HG03342 (cell line): ENCODE data around the gene MTX2.
"Not testable (repeated sequence)": the region's sequence is repeated elsewhere in the genome, so short reads cannot be mapped to it uniquely, and the experiment has no call there.

Experiments
- ATAC-seq: cut with Tn5 transposase; IDR thresholded peaks from one replicate; pipeline ENCODE4 v1.9.1; 2021; ENCODE audit warnings: mild to moderate bottlenecking, moderate library complexity; ENCODE audit not compliant: unreplicated experiment

The MTX2 gene

DNA sequence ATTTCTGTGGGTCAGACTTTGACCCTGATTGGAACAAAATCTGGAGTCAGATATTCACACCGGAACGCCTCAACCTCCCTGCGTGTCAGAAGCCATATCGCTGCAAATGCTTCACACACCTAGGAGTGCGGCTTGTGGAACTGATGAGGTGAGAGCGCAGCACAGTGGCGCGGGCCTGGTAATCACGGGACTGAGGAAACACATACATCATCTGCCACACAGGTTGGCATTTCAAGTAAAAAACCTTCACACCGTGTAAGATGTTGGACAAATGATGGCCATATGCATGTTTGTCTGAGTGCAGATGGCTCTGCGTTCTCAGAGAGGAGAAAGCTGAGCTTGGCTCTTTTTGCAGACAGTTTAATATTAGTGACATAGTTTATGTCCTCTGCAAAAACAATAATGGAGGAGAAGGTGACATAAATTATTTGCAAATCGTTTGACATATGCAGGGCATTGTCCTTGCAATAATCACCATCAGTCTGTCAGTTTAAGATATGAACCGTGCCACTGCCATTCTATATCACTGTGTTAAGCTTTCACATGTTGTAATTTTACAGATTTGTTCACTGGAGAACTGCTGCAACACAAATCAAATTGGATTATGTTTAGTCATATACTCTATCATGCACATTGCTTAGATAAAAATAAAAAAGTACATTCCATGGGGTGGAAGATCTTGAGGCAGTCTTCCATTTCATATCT lies 101.4 kb downstream of the MTX2 start:
- ATAC-seq = no peak

DNA sequence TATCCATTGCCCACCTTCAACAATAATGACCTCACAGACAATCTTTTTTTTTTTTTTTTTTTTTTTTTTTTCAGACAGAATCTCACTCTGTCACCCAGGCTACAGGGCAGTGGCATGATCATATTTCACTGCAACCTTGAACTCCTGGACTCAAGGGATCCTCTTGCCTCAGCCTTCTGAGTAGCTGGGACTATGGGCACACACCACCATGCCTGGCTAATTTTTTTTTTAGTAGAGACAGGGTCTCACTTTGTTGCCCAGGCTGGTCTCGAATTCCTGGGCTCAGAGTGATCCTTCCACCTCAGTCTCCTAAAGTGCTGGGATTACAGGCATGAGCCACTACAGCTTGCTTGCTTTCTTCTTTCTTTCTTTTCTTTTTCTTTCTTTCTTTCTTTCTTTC lies 103.9 kb downstream of the MTX2 start:
- not testable (repeated sequence) for ATAC-seq

DNA sequence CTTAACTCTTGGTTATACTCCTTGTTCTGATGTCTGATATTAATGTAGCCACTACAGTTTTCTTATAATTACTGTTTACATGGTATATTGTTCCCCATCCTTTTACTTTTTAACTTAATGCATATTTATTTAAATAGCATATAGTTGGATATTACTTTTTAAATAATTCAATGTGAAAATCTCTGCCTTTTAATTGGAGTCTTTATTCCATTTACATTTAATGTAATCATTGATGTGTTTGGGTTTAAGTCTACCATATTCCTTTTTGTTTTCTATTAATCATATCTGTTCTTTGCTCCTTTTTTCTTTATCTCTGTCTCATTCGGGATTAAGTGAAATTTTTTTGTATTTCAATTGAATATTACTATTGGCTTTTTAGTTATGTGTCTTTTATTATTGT lies 109.1 kb downstream of the MTX2 start:
- no peak for ATAC-seq

DNA sequence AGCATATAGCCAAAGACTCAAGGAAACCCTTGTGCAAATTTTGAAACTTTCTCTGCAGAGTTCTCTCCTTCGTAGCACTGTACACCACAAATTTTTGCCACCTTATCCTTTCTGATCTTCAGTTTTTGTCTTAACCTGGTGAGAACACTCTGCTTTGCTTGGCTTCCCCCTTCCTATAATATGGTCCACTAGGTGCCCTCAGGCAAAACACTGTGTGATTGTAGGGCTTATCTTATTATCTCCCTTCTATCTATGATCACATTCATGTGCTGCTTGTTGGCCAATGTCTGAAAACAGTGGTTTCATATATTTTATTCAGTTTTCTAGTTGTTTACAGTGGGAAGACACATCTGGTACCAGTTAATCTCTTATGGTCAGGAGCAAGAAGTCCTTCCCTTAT lies 111.1 kb downstream of the MTX2 start:
- ATAC-seq = no peak

DNA sequence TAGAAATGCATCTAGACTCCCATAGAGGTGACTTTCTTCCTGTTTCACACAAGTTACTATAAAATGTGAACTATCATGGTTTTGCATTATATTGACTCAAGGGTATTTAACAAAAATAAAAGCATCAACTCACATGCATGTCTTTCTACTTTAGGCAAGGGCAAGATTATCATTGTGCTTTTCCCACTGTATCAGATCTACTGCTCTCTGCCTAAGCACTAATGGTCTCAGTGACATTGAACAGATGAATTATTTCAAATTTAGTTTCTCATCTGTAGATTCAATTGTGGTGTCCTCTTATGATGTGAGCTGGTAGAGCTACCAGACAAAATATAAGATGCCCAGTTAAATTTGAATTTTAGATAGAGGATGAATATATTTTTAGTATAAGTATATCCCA lies 113.9 kb downstream of the MTX2 start:
- no peak for ATAC-seq

DNA sequence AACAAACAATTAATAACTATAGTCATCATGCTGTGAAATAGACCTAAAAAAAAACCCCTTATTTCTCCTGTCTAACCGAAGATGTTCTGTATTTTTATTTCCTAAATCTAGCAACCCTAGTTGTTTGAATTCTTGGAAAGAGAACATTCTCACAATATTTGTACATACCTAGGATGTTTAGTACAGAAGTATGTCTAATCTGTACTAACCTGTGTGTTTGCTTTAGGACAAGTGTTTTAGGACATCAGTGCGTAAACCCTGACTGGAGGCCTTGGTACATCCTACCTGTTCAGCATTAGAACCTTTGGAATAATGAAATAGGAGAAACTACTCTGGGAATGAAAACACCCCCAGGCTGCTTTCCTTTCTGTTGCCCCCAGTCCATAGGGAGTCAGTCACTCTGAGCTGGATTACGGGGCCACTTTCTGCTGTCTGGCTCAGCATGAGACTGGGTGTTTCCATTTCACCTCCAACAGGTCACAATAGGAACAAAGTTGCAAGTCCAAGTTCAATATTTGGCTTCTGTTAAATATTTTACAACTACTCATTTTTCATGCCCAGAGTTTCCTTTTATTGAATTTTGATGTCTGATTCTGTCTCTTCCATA lies 114.7 kb downstream of the MTX2 start:
- no peak for ATAC-seq

DNA sequence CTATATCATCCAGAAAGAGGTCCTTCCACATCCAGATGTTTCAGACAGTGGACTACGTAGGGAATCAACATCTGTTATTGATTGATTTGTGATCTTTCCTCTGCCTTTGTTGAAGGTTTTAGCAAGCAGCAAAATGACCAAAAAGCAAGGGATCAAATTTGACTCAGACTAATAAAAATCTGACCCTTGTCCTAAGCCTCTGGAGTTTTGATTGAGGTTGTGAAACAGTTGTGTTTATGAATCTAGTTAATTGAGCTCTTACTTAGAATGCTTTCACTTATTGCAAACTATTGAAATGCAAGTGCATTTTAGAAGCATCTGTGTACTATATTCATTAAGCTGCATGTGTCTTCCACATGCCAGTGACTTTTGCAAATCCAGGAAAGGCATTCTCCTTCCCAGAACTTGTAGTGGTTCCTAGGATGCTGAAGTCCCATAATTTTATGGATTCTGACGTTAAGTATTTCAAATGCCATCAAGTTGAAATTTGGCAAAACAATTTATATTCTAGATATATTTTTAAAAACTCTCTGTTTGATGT lies 116.0 kb downstream of the MTX2 start:
- no peak for ATAC-seq

DNA sequence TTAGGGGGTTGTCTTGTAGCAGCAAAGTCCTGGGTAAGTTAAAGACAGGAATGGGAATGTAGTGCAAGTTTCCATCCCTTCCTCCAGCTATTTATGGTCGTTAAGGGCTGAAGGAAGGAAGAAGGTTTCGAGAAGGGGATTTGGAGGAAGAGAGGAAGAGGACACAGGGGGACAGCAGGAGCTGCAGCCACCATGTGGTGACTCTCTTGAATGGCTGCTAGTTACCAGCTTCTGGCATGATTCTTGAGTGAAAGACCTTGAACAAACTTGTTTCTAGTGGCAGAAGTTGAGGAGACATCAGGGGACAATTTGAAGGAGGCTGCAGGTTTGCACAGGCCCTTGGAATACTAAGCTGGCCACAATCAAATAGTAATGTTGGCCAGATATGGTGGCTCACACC lies 116.6 kb downstream of the MTX2 start:
- ATAC-seq = no peak
